H54 (cell line): ENCODE measurements around the gene TP53AIP1.
"Not testable (repeated sequence)": the region's sequence is repeated elsewhere in the genome, so short reads cannot be mapped to it uniquely, and the experiment has no call there.

Source experiments
- DNase-seq: peaks from one replicate; pipeline ENCODE4 v3.0.0; 2011; ENCODE audit warnings: low spot score, mixed read lengths; ENCODE audit not compliant: insufficient read length
- FAIRE-seq: peaks from 3 replicates; lab custom pipeline; 2011; peaks lifted over from hg19 to GRCh38; lab: Jason Lieb, UNC
- POLR2A ChIP-seq: IDR thresholded peaks from 2 replicates; pipeline ENCODE4 v1.6.1; 2011; ENCODE audit warnings: low read depth, mild to moderate bottlenecking, low read length

The TP53AIP1 gene

DNA sequence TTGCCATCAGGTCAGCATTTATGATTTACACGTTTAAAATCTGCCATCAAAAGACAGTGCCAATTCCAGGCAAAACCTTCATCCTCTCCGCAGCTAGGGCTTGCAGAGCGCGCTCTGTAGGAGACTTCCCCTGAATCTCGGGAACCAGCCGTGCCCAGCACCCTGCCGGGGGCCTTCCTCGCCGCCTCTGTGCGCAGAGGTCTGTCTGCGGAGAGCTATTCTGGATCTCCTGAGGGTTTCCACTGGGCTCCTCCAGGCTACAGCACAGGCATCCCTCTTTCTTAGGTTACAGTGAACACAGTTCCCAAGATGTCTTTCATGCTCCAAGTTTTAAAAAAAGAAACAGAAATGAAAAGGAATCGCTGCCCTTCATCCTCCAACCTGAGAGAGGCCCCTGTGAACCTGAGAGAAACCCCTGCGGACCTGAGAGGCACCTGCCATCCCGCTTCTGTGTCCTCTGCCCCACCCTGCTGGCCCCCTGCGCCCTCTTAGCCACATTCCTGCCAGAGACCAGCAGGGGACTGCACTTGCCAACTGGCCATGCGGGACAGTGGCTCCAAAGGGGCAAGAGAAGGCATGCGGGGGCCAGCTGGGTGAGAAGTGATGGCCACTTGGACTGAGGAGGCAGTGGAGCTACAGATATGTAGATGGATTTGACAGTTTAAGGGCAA, 16.1 kb downstream of the TP53AIP1 start:
- DNase-seq (no peak), FAIRE-seq (no peak)
- no peak for TF ChIP-seq POLR2A

DNA sequence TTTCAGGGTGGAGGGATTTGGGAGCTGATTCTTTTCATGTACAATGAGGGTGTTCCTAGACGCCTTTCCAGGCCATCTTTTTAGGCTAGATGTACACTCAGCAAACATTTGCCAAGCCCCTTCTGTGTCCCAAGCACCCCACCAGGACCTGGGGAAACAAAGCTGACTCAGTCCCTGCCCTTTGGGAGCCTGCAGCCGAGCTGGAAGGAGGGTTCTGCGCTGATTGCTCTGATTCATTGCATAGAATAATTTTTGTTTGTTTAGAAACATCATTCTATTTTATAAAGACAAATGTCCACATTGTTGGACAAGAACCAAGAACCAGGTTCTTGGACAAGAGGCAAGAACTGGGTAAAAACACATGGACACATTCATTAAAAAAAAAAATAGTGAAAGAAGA, 16.7 kb downstream of the TP53AIP1 start:
- no peak for DNase-seq
- no peak for FAIRE-seq
- TF ChIP-seq POLR2A: no peak

DNA sequence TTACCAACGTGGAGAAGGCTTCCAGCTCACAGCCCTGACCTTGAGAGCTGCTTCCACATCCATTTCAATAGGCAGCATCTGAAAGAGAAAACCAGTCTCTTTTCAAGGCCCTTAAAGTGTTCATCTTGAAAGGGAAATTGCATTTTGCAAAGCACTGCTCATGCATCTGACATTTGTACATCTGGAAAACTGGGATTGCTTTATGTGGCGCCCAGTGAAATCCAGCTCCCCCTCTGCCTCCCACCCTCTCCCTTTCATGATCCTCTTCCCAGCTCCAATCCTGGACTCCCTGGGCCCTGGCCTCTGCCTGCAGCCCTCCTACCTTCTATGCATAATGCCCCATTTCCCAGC, 17.4 kb downstream of the TP53AIP1 start:
- DNase-seq: no peak
- TF ChIP-seq POLR2A: no peak
- no peak for FAIRE-seq

DNA sequence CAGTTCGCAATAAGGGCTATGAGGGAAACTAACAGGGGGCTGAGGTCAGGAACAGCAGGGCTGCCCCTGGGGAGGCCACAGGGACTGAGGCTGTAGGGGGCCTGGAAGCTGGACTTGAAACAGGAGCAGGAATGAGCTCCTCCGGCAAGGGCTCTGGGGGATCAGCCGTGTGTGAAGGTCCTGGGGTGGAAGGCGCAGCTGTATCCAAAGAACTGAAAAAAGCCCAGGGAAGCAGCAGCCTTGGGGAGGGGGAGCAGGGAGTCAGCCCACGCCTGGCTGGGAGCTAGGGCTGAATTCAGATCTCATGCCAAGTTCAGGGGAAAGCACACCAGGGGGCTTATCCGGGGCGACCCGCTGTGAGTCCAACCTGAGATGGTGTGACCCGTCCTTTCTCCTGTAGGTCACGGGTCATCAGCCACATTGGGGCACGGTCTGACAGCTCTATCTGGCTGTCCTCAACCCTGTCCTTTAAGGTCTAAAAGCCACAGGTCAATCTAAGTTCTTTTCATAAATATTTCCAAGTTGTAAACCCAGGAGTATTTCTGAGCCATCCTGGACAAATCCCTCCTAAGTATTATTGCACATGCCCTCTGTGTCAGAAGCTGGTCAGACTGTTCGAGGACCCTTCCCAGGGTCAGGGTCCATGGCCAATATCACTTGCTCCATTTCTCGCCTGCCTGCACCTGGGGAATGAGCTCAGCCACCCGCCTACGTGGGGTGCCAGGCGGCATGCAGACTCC, 18.0 kb downstream of the TP53AIP1 start:
- FAIRE-seq: no peak

DNA sequence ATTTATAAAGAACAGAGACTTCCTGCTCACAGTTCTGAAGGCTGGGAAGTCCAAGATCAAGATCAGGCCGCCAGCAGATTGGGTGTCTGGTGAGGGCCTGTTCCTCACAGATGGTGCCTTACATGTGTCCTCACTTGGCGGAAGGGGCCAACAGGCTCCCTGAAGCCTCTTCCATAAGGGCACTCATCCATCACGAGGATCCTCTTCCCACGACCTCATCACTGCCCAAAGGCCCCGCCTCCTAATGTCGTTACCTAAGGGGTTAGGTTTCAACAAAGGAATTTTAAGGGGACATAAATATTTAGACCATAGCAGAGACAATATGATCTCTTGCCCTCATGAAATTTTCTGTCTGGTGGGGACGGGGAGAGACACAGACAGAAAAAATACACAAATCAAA, 18.6 kb downstream of the TP53AIP1 start:
- FAIRE-seq (no peak), DNase-seq (no peak)
- no peak for TF ChIP-seq POLR2A

More for the DNA sequence above, 18.0 kb downstream of the TP53AIP1 start:
- DNase-seq: no peak
- no peak for TF ChIP-seq POLR2A

DNA sequence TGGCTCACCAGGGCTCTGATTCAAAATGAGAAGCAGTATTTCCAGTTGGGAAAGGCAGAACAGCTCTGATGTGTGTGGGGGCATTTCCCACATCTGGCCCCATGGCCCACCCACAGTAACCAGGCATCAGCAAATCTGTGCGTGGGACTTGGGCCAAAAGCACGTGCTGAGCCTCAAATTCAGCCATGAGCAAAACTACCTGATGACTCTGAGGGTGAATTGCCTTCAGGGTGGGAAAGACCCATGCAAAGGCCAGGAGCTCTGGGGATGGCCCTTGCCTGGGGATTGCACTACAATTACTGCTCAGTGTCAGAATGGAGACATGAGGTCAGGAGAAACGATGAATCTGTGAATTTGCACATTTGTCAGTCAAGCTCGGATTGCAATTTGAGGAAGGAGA, 20.9 kb downstream of the TP53AIP1 start:
- TF ChIP-seq POLR2A: no peak
- FAIRE-seq: no peak
- no peak for DNase-seq

DNA sequence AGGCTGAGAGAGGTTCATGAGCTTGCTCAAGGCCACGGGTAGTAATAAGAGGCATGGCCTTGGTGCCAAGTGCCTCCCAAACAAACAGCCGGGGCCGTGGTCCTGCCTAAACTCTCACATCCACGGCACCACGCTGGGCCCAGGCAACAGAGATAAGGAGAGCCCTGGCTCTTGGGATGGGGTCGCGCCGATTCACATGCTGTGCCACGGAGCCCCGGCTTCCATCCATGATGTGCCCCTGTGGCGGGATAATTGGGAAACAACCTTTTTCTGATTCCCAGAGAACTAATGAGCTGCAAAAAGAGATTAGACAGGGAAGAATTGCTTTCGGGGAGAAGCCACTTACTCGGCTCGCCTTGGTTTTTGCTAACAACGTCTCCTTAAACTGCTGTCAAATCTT, 22.0 kb downstream of the TP53AIP1 start:
- DNase-seq (no peak), FAIRE-seq (no peak)
- TF ChIP-seq POLR2A: no peak

DNA sequence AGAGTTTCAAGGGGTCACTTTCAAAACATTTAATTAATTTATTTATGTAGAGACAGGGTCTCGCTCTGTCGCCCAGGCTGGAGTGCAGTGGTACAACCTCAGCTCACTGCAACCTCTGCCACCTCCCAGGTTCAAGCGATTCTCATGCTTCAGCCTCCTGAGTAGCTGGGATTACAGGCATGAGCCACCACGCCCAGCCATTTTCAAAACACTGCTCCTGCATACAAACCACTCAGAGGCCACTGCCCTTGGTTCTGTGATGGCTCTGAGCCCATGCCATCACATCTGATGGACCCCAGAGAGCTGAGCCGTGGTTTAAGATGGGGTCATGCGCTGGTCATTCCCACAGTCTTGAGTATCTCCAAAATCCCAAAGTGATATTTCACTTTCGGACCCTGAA, 23.0 kb downstream of the TP53AIP1 start:
- not testable (repeated sequence) for DNase-seq, FAIRE-seq

DNA sequence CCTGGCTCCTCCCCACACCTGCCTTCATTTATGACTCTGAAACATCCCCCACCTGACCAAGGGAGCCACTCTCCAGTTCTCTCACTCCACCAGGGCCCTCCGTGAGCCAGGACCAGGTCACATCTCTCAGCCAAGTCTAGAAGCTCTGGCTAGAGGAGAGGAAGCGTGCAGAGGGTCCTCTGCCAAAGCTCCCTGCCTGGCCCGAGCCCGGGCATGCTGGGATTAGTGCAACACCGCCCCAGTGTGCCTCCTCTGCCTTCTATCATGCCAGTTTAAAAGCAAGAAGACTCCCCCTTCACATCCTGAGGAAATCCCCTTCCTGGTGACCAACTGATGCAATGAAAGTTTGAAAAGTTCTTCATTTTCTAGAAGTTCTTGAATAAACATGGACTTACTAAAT, 23.5 kb downstream of the TP53AIP1 start:
- DNase-seq (no peak), FAIRE-seq (no peak)
- TF ChIP-seq POLR2A: no peak

DNA sequence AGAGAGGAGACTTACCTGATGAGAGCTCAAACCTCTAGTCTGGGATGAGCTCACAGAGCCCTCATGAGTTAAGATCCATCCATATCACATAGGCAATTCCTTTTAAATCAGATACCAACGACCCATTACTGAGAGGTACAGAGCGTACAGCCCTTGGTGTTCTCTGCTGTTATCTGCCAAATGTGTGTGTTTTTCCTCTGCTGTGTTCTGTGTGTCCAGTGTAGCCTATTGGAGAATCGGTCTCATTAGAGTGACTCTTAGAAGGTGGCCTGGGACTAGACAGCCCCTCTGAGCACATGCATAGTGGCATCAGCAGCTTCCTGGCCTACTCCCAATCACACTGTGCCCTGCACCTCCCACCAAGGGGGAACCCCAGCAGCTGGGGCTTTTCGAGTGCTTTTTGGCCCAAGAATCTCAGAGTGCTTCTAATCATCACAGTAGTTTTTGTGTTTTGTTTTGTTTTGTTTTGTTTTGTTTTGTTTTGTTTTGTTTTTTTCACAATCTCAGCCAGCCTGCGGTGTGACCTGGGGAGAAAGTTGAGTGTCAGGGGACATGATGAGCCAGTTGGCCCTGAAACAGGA, 25.4 kb downstream of the TP53AIP1 start:
- no peak for TF ChIP-seq POLR2A
- no peak for DNase-seq
- FAIRE-seq: no peak

DNA sequence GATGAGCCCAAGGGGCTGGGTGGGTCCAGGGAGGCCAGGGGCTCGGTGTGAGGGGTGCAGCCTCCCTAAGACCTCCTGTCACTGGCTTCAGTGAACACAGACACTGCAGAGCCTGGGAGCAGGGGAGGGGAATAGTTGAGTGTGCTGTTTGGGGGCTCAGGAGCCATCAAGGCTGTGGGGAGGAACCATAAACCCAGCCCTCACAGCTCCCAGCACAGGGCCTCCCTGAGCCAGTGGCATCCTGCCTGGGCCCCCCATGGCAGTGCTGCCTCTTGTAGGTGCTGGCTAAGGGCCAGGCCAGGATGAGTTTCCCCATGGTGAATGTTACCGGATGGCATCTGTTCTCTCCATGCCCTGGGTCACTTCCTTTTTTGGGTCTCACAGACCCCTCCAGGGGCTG, 26.0 kb downstream of the TP53AIP1 start:
- TF ChIP-seq POLR2A: no peak
- FAIRE-seq: no peak
- DNase-seq: no peak

DNA sequence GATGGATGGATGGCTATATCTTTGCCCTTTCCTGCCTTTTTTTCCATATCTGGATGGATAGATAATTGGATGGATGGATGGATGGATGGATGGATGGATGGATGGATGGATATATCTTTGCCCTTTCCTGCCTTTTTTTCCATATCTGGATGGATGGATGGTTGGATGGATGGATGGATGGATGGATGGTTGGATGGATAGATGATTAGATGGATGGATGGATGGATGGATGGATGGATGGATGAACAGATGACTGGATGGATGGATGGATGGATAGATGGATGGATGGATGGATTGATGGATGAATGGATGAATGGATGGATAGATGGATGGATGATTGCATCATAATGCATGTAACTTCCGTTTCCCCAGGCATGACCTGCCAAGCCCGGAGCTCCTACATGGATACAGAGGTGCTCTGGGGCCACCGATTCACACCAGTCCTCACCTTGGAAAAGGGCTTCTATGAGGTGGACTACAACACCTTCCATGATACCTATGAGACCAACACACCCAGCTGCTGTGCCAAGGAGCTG, 26.6 kb downstream of the TP53AIP1 start:
- FAIRE-seq: no peak
- no peak for DNase-seq
- no peak for TF ChIP-seq POLR2A

DNA sequence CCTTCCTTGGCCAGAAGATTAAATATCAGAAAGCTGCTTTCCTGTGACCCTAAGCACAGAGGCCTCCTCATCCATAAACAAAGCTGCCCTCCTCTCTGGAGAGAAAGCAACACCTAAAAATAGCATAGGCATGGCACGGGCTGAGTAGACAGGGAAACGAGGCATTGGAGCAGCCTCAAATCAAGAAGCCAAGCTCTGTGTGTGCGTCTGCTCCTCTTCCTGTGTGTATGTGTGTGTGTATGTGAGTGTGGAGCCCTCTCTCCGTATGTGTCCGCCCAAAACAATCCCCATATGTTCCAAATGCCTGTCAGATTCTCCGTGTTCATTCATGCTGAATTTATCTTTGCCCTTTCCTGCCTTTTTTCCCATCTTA, 27.5 kb downstream of the TP53AIP1 start:
- FAIRE-seq (no peak), DNase-seq (no peak)
- no peak for TF ChIP-seq POLR2A

DNA sequence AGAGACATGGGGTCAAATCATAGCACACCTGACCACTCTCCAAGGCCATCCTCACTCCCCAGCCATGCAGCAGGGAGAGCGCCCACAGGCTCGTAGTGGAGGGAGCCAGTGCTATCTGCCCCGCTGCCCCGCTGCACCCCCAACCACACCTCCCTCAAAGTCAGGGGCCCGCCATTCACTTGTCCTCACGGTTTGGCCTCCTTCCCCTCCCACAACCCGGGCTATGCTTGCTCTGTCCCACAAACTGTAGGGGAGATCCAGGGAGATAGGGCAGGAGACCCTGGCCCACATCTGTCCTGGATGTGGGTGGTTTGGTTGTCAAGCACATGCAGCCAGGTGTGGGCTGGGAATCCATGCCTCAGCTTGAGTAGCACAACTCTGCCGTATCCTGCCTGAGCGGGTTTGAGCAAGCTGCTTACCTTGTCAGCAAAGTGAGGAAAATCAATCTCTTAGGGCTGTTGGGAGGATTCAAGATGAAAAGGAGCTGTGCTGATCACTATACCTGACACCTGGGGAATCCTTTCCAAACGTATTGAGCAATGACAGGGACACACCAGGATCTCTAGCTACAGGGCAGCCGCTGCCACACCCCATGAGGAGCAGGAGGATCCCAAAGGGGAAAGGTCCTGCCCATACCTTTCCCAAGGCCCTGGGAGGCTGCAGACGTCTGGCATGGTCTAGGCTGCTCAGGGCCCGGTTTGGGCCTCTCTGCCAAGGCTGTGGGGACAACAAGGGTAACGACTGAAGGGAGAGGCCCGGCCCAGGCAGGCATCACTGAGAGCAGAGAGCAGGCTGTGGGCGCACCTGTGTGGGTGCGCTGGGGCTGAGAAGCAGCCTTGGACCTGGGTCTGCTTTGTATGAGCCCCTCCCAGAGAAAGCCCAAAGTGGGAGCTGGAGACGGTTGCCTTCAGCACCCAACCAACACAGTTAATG, 28.2 kb downstream of the TP53AIP1 start:
- DNase-seq: no peak
- no peak for FAIRE-seq

More for the DNA sequence above, 28.2 kb downstream of the TP53AIP1 start:
- no peak for TF ChIP-seq POLR2A
